NCI-H460 (cell line): ENCODE measurements around the gene CEACAM7. TPM values are rescaled to one million over a fixed set of nuclear protein-coding genes. Genes with fewer than 3 reads are reported as not detected.
"Not testable (repeated sequence)": the region's sequence is repeated elsewhere in the genome, so short reads cannot be mapped to it uniquely, and the experiment has no call there.

ENCODE experiments used
- DNase-seq: peaks from one replicate; pipeline ENCODE4 v3.0.0-alpha.2; 2016; ENCODE audit warnings: low read depth; ENCODE audit errors: extremely low read depth
- polyA plus RNA-seq: library from polyadenylated mRNA; depleted of rRNA; stranded (reverse); fragments of >200 nt; gene quantifications from 2 replicates; pipeline ENCODE4 v1.2.3, GENCODE V29; 2014; cell fraction: nucleus; rRNA removed
- total RNA-seq: library from RNA; depleted of rRNA; stranded (reverse); fragments of >200 nt; shearing (Covaris generic); gene quantifications from 2 replicates; pipeline ENCODE4 v1.2.3, GENCODE V29; 2014; rRNA removed

CEACAM7 gene
- total RNA-seq = not detected in 2 replicates
- polyA plus RNA-seq = not detected in 2 replicates

- DNase-seq = no peak
Observed at GRCh38 chr19:41688098-41688497, at the start of gene CEACAM7. Gene CEACAM7 (minus strand): TSS chr19:41688270. CDS start chr19:41688165, 105 bp downstream.

DNA sequence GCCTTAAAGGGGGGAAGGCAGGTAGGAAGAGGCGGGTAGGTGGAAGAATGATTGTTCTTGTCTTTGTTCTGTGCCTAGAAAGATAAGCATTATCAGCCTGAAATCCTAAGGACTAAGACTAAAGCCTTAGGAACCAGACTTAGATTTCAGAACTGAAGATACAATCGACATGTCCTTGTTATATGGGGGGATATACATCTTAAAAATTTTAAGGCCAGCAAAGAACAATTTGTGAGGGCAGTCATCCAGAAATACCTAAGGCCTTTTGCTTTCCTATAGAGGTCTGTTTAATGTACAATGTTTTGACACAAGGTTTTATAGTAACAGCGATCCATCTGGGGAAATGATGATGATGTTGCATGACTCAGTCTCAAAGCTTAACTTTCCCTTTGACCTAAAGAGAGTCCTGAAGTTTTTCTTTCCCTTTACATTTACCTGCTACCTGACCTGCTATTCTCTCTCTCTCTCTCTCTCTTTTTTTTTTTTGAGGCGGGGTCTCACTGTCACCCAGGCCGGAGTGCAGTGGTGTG, 47.1 kb upstream of the CEACAM7 start:
- DNase-seq = no peak

GRCh38 chr19:41734585-41734984, 46.5 kb upstream of the CEACAM7 start:
- no peak for DNase-seq

- DNase-seq = no peak
Observed at GRCh38 chr19:41734156-41734555, 46.1 kb upstream of the CEACAM7 start.

DNA sequence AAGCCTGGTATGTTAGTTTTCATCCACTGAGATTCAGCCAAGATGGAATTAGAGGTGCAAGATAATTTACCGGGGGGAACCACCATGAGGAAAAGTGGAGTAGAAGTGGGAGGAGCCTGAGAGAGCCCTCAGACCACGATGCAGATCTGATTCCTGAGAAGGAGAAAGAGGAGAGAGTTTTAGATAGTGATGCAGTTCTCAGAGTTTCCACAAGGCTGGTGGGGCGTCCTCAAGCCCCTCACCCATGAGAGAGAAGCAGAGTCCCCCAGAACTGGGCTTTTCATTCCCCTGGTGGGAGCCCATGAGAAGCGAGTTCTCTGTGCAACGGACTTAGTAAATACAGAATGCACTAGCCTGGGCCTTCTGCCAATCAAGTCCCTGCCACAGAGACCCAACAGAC, 38.4 kb upstream of the CEACAM7 start:
- DNase-seq = no peak

DNA sequence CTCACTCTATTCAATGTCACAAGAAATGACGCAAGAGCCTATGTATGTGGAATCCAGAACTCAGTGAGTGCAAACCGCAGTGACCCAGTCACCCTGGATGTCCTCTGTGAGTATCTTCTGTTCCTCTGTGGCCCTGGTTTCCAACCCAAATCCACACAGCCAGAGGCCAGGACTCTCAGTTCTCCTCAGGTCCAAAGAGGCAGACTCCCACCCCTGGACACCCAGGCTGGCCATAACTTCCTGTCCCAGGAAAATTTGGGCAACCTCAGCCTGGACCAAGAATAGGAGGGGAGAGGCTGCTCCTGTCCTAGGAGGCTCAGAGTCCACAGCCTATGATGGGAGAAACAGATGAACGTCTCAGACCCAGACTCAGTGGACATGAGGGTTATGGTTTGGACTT, 32.0 kb upstream of the CEACAM7 start:
- no peak for DNase-seq

DNA sequence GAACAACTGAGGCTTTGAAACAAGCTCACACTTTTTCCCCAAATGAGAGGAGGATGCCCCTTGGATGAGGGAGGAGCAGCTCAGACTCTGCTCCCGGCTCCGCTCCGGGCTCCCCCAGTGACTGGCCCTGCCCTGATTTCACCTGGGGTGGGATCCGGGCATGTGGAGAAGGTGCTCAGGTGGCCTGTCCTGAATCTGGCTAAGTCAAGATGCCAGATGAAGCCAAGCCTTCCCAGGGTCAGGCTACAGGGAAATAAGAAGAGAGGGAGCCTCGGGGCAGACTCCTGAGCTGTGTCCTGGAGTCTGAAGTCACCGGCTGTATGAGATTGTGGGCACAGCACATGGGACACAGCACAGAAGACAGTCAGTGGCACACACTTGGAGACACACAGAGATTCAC, 30.7 kb upstream of the CEACAM7 start:
- no peak for DNase-seq

DNA sequence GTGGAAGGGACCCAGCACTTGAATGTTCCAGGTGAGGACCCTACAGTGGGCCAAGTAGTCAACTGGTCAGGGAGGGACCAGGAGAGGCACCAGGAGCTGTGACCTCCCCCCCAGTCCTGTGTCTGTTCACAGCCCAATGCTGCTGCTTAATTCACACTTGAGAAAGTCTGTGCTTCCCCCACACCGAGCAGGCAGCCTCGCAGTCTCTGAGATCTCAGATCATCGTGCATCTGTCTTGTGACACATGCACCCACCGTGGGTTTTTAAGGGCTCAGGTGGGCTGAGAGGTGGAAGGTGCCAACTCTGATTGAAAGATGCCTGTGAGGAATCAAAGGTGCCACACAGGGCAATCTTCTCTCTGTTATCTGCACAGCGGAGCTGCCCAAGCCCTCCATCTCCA, 26.5 kb upstream of the CEACAM7 start:
- DNase-seq = no peak

DNA sequence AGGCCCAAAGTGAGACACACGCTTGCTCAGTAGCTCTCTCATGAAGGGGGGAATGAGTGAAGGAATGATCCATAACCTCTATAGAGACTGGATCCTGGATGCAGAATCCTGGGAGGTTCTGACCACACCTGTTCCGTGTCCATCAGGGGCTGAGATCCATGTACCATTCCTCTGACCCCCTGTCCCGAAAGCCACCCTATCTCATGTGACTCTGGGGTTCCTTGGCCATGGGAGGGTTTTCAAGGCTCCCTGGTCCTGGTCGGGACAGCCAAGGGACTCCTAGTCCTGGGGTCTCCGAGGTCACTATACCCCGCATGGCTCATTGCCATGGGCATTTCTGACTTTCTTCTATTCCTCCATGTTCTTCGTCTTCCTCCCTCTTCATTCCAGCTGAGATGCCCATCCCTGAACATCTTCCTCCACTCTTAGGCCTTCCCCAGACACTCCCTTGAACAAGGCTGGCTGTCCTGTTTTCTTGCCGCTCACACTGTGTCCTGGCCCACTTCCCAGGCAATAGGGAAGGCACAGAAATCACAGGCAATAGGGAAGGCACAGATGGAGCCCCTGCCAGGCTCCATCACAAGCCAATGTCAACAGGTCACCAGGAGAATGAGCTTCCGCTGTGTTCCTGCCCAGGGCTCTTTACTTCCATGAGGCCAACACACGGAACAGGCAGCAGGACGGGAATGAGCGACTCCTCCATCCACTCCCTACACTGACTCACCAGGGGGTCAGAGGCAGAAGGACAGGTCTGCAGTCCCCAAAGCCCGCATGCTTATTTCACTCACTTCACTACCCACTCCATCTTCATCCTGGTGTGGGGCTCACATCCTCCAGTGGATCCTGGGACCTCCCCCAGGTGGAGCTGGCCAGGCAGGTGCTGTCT, 23.5 kb upstream of the CEACAM7 start:
- no peak for DNase-seq

DNA sequence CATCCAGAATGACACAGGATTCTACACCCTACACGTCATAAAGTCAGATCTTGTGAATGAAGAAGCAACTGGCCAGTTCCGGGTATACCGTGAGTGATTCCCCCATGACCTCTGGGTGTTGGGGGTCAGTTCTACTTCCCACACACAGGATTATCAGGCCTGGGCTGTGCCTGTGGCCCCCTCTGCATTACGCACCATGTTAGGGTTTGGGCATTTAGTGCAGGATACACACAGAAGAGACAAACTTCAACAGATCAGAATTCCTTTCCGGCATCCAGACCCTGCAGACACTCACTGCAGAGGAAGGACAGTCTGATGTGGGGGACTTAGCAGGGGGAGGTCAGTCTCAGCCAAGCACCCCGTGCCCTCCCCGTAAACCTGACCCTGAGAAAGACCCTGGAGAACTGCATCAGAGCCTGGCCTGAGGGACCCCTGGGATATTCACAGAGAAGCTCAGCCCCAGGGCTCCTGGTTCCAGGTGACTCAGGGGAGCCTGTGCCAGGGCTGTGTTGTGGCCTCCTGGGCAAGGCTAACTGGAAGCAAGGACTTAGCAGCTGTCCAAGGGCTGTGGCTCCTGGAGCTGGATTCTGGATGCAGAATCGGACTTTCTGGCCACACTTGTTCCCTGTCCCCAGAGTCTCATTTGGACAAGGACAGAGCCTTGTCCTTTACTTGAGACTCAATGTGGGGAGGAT, 22.0 kb upstream of the CEACAM7 start:
- no peak for DNase-seq

- not testable (repeated sequence) for DNase-seq
Observed at GRCh38 chr19:41709516-41709915, 21.4 kb upstream of the CEACAM7 start.

- DNase-seq = no peak
Observed at GRCh38 chr19:41708481-41708880, 20.4 kb upstream of the CEACAM7 start, which contains the start of gene CEACAM5. Gene CEACAM5 (plus strand): TSS chr19:41708626. CDS start chr19:41708732, 106 bp downstream.

DNA sequence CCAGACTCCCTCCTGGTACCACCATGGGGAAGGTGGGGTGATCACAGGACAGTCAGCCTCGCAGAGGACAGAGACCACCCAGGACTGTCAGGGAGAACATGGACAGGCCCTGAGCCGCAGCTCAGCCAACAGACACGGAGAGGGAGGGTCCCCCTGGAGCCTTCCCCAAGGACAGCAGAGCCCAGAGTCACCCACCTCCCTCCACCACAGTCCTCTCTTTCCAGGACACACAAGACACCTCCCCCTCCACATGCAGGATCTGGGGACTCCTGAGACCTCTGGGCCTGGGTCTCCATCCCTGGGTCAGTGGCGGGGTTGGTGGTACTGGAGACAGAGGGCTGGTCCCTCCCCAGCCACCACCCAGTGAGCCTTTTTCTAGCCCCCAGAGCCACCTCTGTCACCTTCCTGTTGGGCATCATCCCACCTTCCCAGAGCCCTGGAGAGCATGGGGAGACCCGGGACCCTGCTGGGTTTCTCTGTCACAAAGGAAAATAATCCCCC, 19.9 kb upstream of the CEACAM7 start:
- no peak for DNase-seq

- DNase-seq = no peak
Observed at GRCh38 chr19:41707502-41707812, 19.4 kb upstream of the CEACAM7 start.

DNA sequence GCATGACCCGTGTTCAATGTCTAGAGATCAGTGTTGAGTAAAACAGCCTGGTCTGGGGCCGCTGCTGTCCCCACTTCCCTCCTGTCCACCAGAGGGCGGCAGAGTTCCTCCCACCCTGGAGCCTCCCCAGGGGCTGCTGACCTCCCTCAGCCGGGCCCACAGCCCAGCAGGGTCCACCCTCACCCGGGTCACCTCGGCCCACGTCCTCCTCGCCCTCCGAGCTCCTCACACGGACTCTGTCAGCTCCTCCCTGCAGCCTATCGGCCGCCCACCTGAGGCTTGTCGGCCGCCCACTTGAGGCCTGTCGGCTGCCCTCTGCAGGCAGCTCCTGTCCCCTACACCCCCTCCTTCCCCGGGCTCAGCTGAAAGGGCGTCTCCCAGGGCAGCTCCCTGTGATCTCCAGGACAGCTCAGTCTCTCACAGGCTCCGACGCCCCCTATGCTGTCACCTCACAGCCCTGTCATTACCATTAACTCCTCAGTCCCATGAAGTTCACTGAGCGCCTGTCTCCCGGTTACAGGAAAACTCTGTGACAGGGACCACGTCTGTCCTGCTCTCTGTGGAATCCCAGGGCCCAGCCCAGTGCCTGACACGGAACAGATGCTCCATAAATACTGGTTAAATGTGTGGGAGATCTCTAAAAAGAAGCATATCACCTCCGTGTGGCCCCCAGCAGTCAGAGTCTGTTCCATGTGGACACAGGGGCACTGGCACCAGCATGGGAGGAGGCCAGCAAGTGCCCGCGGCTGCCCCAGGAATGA, 18.9 kb upstream of the CEACAM7 start:
- peak; percentile 45 for DNase-seq

DNA sequence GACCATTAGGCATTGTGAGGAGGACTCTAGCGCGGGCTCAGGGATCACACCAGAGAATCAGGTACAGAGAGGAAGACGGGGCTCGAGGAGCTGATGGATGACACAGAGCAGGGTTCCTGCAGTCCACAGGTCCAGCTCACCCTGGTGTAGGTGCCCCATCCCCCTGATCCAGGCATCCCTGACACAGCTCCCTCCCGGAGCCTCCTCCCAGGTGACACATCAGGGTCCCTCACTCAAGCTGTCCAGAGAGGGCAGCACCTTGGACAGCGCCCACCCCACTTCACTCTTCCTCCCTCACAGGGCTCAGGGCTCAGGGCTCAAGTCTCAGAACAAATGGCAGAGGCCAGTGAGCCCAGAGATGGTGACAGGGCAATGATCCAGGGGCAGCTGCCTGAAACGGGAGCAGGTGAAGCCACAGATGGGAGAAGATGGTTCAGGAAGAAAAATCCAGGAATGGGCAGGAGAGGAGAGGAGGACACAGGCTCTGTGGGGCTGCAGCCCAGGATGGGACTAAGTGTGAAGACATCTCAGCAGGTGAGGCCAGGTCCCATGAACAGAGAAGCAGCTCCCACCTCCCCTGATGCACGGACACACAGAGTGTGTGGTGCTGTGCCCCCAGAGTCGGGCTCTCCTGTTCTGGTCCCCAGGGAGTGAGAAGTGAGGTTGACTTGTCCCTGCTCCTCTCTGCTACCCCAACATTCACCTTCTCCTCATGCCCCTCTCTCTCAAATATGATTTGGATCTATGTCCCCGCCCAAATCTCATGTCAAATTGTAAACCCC, 17.5 kb upstream of the CEACAM7 start:
- DNase-seq = peak; percentile 16

- DNase-seq = no peak
Observed at GRCh38 chr19:41703602-41704293, 15.7 kb upstream of the CEACAM7 start.

- peak; percentile 20 for DNase-seq
Observed at GRCh38 chr19:41702171-41702651, 14.1 kb upstream of the CEACAM7 start.

DNA sequence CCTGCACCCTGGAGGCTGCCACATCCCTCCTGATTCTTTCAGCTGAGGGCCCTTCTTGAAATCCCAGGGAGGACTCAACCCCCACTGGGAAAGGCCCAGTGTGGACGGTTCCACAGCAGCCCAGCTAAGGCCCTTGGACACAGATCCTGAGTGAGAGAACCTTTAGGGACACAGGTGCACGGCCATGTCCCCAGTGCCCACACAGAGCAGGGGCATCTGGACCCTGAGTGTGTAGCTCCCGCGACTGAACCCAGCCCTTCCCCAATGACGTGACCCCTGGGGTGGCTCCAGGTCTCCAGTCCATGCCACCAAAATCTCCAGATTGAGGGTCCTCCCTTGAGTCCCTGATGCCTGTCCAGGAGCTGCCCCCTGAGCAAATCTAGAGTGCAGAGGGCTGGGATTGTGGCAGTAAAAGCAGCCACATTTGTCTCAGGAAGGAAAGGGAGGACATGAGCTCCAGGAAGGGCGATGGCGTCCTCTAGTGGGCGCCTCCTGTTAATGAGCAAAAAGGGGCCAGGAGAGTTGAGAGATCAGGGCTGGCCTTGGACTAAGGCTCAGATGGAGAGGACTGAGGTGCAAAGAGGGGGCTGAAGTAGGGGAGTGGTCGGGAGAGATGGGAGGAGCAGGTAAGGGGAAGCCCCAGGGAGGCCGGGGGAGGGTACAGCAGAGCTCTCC, 13.5 kb upstream of the CEACAM7 start:
- DNase-seq = no peak
